ENCODE results near the gene SEMA3B. TPM values are rescaled to one million over a fixed set of nuclear protein-coding genes. Genes with fewer than 3 reads are reported as not detected.

The SEMA3B gene
- total and polyA plus RNA-seq, 2 donors from 2014 or later = 96.1 to 99.9 TPM

- no peak overlapping the region for H3K27ac ChIP-seq (ENCODE audit: low read depth in 2 of 2, low read length in 2 of 2)
- peaks cover 3 to 25% (median 10%) of the 10 kb centered on the region in 3 donors for H3K36me3 ChIP-seq (ENCODE audit: control insufficient read depth in 2 of 3, insufficient read depth in 3 of 3, low read length in 3 of 3)
- H3K4me1 ChIP-seq (ENCODE audit: control insufficient read depth in 2 of 3, insufficient read depth in 2 of 3, low read depth in 1 of 3, low read length in 3 of 3) = peaks cover 0 to 30% (median 14%) of the 10 kb centered on the region in 3 donors
- no peaks in the 10 kb centered on the region for H3K9me3 ChIP-seq (ENCODE audit: control insufficient read depth in 2 of 3, insufficient read depth in 1 of 3, low read length in 3 of 3)
- H3K4me3 ChIP-seq (ENCODE audit: low read length in 3 of 3) = no peak overlapping the region
- DNase-seq (no peak), FAIRE-seq (no peak)
- no peak for TF ChIP-seq CTCF (IDR thresholded peaks at IDR 0.05; ENCODE audit: borderline replicate concordance, extremely low read depth, insufficient read depth)
- H3K9ac ChIP-seq (ENCODE audit: low read length in 3 of 3) = no peak overlapping the region
- intact Hi-C loops (cut with DNase I) = no loop called here
- no peaks in the 10 kb centered on the region for H3K27me3 ChIP-seq (ENCODE audit: control insufficient read depth, insufficient read depth, low read length)
Observed at GRCh38 chr3:50325497-50326181, 56.7 kb downstream of the SEMA3B start.

GRCh38 chr3:50326182-50326541 is 57.2 kb downstream of the SEMA3B start:
- Histone ChIP-seq H3K36me3 (ENCODE audit: control insufficient read depth in 2 of 3, insufficient read depth in 3 of 3, low read length in 3 of 3) (peaks cover 4 to 31% (median 15%) of the 10 kb centered on the region in 3 donors), H3K4me3 (ENCODE audit: low read length in 3 of 3) (no peak overlapping the region), H3K9ac (ENCODE audit: low read length in 3 of 3) (no peak overlapping the region), H3K4me1 (ENCODE audit: control insufficient read depth in 2 of 3, insufficient read depth in 2 of 3, low read depth in 1 of 3, low read length in 3 of 3) (peaks cover 0 to 28% (median 12%) of the 10 kb centered on the region in 3 donors), H3K27ac (ENCODE audit: low read depth in 2 of 2, low read length in 2 of 2) (no peak overlapping the region), H3K9me3 (ENCODE audit: control insufficient read depth in 2 of 3, insufficient read depth in 1 of 3, low read length in 3 of 3) (no peaks in the 10 kb centered on the region), H3K27me3 (ENCODE audit: control insufficient read depth, insufficient read depth, low read length) (no peaks in the 10 kb centered on the region)
- no peak for TF ChIP-seq CTCF (IDR thresholded peaks at IDR 0.05; ENCODE audit: borderline replicate concordance, extremely low read depth, insufficient read depth)
- DNase-seq (no peak), FAIRE-seq (no peak)
- intact Hi-C loops (cut with DNase I) = no loop called here

- peaks cover 4 to 40% (median 23%) of the 10 kb centered on the region in 3 donors for H3K36me3 ChIP-seq (ENCODE audit: control insufficient read depth in 2 of 3, insufficient read depth in 3 of 3, low read length in 3 of 3)
- peaks cover 0 to 27% (median 12%) of the 10 kb centered on the region in 3 donors for H3K4me1 ChIP-seq (ENCODE audit: control insufficient read depth in 2 of 3, insufficient read depth in 2 of 3, low read depth in 1 of 3, low read length in 3 of 3)
- no peak overlapping the region for H3K27ac ChIP-seq (ENCODE audit: low read depth in 2 of 2, low read length in 2 of 2)
- DNase-seq (no peak), FAIRE-seq (no peak)
- H3K9me3 ChIP-seq (ENCODE audit: control insufficient read depth in 2 of 3, insufficient read depth in 1 of 3, low read length in 3 of 3) = no peaks in the 10 kb centered on the region
- no peak for TF ChIP-seq CTCF (IDR thresholded peaks at IDR 0.05; ENCODE audit: borderline replicate concordance, extremely low read depth, insufficient read depth)
- peak overlapping the region in 2 of 3 donors; percentile 44 to 90 for H3K9ac ChIP-seq (ENCODE audit: low read length in 3 of 3)
- peak overlapping the region; percentile 68 to 89 (median 70) for H3K4me3 ChIP-seq (ENCODE audit: low read length in 3 of 3)
- H3K27me3 ChIP-seq (ENCODE audit: control insufficient read depth, insufficient read depth, low read length) = no peaks in the 10 kb centered on the region
- intact Hi-C loops (cut with DNase I) = no loop called here
Observed at GRCh38 chr3:50327129-50327528, 58.2 kb downstream of the SEMA3B start.

Small RNA genes lying within 50 kb of the gene (microRNA-seq; reads per million reads assigned to microRNA genes)
- not detected for gene MIR5787

Other genes starting within 250 kb of the SEMA3B start
- 149 TPM for gene RBM5, start 180.2 kb upstream of the SEMA3B start, total RNA-seq
- 51.0 TPM for gene RBM5, start 180.2 kb upstream of the SEMA3B start, polyA plus RNA-seq (ENCODE audit: insufficient read depth, low read depth, low replicate concordance)
- gene SEMA3F, start 113.8 kb upstream of the SEMA3B start, total RNA-seq = 39.9 TPM
- 36.7 TPM for gene SEMA3F, start 113.8 kb upstream of the SEMA3B start, polyA plus RNA-seq (ENCODE audit: insufficient read depth, low read depth, low replicate concordance)
- not detected for gene GNAT1, start 77.5 kb upstream of the SEMA3B start, total RNA-seq
- not detected for gene GNAT1, start 77.5 kb upstream of the SEMA3B start, polyA plus RNA-seq (ENCODE audit: insufficient read depth, low read depth, low replicate concordance)
- gene SLC38A3, start 63.9 kb upstream of the SEMA3B start, total RNA-seq = 1.6 TPM
- 4.2 TPM for gene SLC38A3, start 63.9 kb upstream of the SEMA3B start, polyA plus RNA-seq (ENCODE audit: insufficient read depth, low read depth, low replicate concordance)
- 245 TPM for gene GNAI2, start 32.9 kb upstream of the SEMA3B start, total RNA-seq
- 141 TPM for gene GNAI2, start 32.9 kb upstream of the SEMA3B start, polyA plus RNA-seq (ENCODE audit: insufficient read depth, low read depth, low replicate concordance)
- 0.22 TPM for gene LSMEM2, start 9.9 kb downstream of the SEMA3B start, total RNA-seq
- gene LSMEM2, start 9.9 kb downstream of the SEMA3B start, polyA plus RNA-seq (ENCODE audit: insufficient read depth, low read depth, low replicate concordance) = 0.62 TPM
- 78.1 TPM for gene IFRD2, start 23.3 kb downstream of the SEMA3B start, total RNA-seq
- gene IFRD2, start 23.3 kb downstream of the SEMA3B start, polyA plus RNA-seq (ENCODE audit: insufficient read depth, low read depth, low replicate concordance) = 54.1 TPM
- gene HYAL3, start 30.3 kb downstream of the SEMA3B start, total RNA-seq = 2.0 TPM
- gene HYAL3, start 30.3 kb downstream of the SEMA3B start, polyA plus RNA-seq (ENCODE audit: insufficient read depth, low read depth, low replicate concordance) = 3.2 TPM
- 10.7 TPM for gene NAA80, start 30.3 kb downstream of the SEMA3B start, total RNA-seq
- gene NAA80, start 30.3 kb downstream of the SEMA3B start, polyA plus RNA-seq (ENCODE audit: insufficient read depth, low read depth, low replicate concordance) = 8.7 TPM
- 47.5 TPM for gene HYAL1, start 34.4 kb downstream of the SEMA3B start, total RNA-seq
- gene HYAL1, start 34.4 kb downstream of the SEMA3B start, polyA plus RNA-seq (ENCODE audit: insufficient read depth, low read depth, low replicate concordance) = 126 TPM
- gene HYAL2, start 53.6 kb downstream of the SEMA3B start, total RNA-seq = 142 TPM
- gene HYAL2, start 53.6 kb downstream of the SEMA3B start, polyA plus RNA-seq (ENCODE audit: insufficient read depth, low read depth, low replicate concordance) = 93.2 TPM
- 33.6 TPM for gene TUSC2, start 59.1 kb downstream of the SEMA3B start, total RNA-seq
- 60.0 TPM for gene TUSC2, start 59.1 kb downstream of the SEMA3B start, polyA plus RNA-seq (ENCODE audit: insufficient read depth, low read depth, low replicate concordance)
- 28.9 TPM for gene RASSF1, start 71.7 kb downstream of the SEMA3B start, total RNA-seq
- 19.1 TPM for gene RASSF1, start 71.7 kb downstream of the SEMA3B start, polyA plus RNA-seq (ENCODE audit: insufficient read depth, low read depth, low replicate concordance)
- gene ZMYND10, start 76.6 kb downstream of the SEMA3B start, total RNA-seq = 14.2 TPM
- 10.0 TPM for gene ZMYND10, start 76.6 kb downstream of the SEMA3B start, polyA plus RNA-seq (ENCODE audit: insufficient read depth, low read depth, low replicate concordance)
- 23.5 TPM for gene NPRL2, start 81.6 kb downstream of the SEMA3B start, total RNA-seq
- 39.8 TPM for gene NPRL2, start 81.6 kb downstream of the SEMA3B start, polyA plus RNA-seq (ENCODE audit: insufficient read depth, low read depth, low replicate concordance)
- gene CYB561D2, start 81.7 kb downstream of the SEMA3B start, total RNA-seq = 28.5 TPM
- 38.8 TPM for gene CYB561D2, start 81.7 kb downstream of the SEMA3B start, polyA plus RNA-seq (ENCODE audit: insufficient read depth, low read depth, low replicate concordance)
- gene TMEM115, start 90.4 kb downstream of the SEMA3B start, total RNA-seq = 40.1 TPM
- gene TMEM115, start 90.4 kb downstream of the SEMA3B start, polyA plus RNA-seq (ENCODE audit: insufficient read depth, low read depth, low replicate concordance) = 54.0 TPM
- gene CACNA2D2, start 234.5 kb downstream of the SEMA3B start, total RNA-seq = 3.6 TPM
- 6.0 TPM for gene CACNA2D2, start 234.5 kb downstream of the SEMA3B start, polyA plus RNA-seq (ENCODE audit: insufficient read depth, low read depth, low replicate concordance)